Uterus (tissue), 4 donors: ENCODE data around the gene PTPRZ1. TPM values are rescaled to one million over a fixed set of nuclear protein-coding genes. Genes with fewer than 3 reads are reported as not detected.
A peak's percentile ranks its signal among the peaks of the same experiment; 100 is the strongest.

Source experiments
- DNase-seq, 2 donors: peaks; one replicate each; pipeline ENCODE4 v3.0.0-alpha.2; 2019 to 2020
- H3K27ac ChIP-seq, 2 donors: fragments of 200-600 bp; sonication (generic); 1 replicate in 1 of 2; 2 replicates in 1 of 2; pipeline ENCODE4 v1.5.1; 2016 to 2018
- H3K27me3 ChIP-seq, 2 donors: fragments of 200-600 bp; sonication (generic); one replicate each; pipeline ENCODE4 v1.5.1; 2018 to 2019; ENCODE audit warnings: control low read depth in 1 of 2
- H3K36me3 ChIP-seq, 2 donors: fragments of 200-600 bp; sonication (generic); one replicate each; pipeline ENCODE4 v1.5.1; 2019; ENCODE audit warnings: control low read depth in 1 of 2
- H3K4me1 ChIP-seq, 2 donors: fragments of 200-600 bp; sonication (generic); one replicate each; pipeline ENCODE4 v1.5.1; 2018 to 2019; ENCODE audit warnings: control low read depth in 1 of 2
- H3K4me3 ChIP-seq, 2 donors: fragments of 200-600 bp; sonication (generic); 1 replicate in 1 of 2; 2 replicates in 1 of 2; pipeline ENCODE4 v1.5.1; 2018 to 2019; ENCODE audit warnings: mild to moderate bottlenecking in 1 of 2
- H3K9me3 ChIP-seq, 2 donors: fragments of 200-600 bp; sonication (generic); one replicate each; pipeline ENCODE4 v1.5.1; 2019; ENCODE audit warnings: control low read depth in 1 of 2
- POLR2A ChIP-seq, 2 donors: fragments of 450-650 bp; IDR thresholded peaks; one replicate each; pipeline ENCODE4 v1.6.1; 2016; ENCODE audit warnings: antibody characterized with exemption in 2 of 2, mild to moderate bottlenecking in 1 of 2, moderate library complexity in 1 of 2
- intact Hi-C: fragments of 100-400 bp; cut with DNase I; formaldehyde crosslinking; loops from one replicate; pipeline ENCODE4 v1.15.1; 2023; ENCODE audit warnings: low total_unique reads
- total RNA-seq, 4 donors: library from RNA; depleted of rRNA in 3 of 4; stranded (reverse); fragments of >200 nt in 3 of 4; gene quantifications; one replicate each; pipeline versions ENCODE4 v1.1.0 to v1.2.4, GENCODE V29; 2014 to 2023
- TF ChIP-seq, protein P1 (sequence below), 4 experiments: fragments of 200-600 bp in 2 of 4; fragments of 450-650 bp in 2 of 4; sonication (generic) in 2 of 4; IDR thresholded peaks; one replicate each; pipeline ENCODE4 v1.5.1; 2016 to 2019; ENCODE audit warnings: antibody characterized with exemption in 4 of 4, mild to moderate bottlenecking in 2 of 4, moderate library complexity in 1 of 4
- donor health status: DM: yes; HTN: yes; CAD: no.

PTPRZ1 gene
- total RNA-seq, 4 donors from 2014 or later, result 0.76 to 9.1 TPM; not detected in 2

DNA sequence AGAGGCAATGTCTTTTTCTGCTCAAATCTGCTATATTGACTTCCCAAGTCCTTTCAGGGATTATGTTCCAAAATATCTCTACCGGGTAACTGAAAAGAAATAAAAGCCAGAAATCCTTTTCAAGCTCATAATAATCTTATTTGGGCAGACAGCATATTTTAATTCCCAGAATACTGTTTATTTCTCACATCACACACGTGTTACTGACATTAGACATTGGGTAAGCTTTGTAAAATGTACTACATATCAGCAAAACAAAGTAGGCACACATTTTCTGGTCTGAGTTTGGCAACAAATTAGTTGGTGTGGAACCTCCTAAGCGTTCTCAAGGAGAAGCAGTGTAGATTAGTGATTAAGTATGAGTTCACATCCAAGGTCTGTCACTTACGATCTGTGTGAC, 10.4 kb upstream of the PTPRZ1 start:
- Histone ChIP-seq H3K4me3 (no peak overlapping the region), H3K27me3 (no peaks in the 10 kb centered on the region), H3K27ac (no peak overlapping the region), H3K9me3 (no peaks in the 10 kb centered on the region), H3K4me1 (no peaks in the 10 kb centered on the region), H3K36me3 (no peaks in the 10 kb centered on the region)
- intact Hi-C loops, result no loop called here
- DNase-seq, result no peak
- TF ChIP-seq POLR2A (IDR thresholded peaks at IDR 0.05), result no peak
- TF ChIP-seq, protein P1, sequence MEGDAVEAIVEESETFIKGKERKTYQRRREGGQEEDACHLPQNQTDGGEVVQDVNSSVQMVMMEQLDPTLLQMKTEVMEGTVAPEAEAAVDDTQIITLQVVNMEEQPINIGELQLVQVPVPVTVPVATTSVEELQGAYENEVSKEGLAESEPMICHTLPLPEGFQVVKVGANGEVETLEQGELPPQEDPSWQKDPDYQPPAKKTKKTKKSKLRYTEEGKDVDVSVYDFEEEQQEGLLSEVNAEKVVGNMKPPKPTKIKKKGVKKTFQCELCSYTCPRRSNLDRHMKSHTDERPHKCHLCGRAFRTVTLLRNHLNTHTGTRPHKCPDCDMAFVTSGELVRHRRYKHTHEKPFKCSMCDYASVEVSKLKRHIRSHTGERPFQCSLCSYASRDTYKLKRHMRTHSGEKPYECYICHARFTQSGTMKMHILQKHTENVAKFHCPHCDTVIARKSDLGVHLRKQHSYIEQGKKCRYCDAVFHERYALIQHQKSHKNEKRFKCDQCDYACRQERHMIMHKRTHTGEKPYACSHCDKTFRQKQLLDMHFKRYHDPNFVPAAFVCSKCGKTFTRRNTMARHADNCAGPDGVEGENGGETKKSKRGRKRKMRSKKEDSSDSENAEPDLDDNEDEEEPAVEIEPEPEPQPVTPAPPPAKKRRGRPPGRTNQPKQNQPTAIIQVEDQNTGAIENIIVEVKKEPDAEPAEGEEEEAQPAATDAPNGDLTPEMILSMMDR (IDR thresholded peaks at IDR 0.05), result no peak

DNA sequence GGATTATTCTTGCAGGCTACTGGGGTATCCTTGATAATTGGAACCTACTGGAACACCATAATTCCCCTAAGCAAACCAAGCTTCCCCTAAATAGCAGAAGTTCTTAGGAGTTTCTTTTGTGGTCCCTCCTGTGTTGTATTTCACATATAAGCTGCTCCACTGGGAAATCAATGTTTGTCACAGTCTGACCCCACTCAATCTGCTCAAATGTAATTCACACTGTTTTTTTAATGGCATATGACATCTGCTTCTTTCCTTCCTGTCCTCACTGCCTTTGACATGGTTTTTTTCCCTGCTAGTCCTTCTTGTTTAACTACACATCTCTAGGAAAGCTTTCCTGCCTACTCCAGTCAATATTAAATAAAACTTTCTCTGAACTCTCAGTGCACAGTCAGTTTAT, 1.8 kb upstream of the PTPRZ1 start:
- no peak for DNase-seq
- no peak overlapping the region for H3K4me3 ChIP-seq
- peaks cover 0 to 5% of the 10 kb centered on the region in 2 donors for H3K27me3 ChIP-seq
- no peak for TF ChIP-seq POLR2A (IDR thresholded peaks at IDR 0.05)
- TF ChIP-seq, protein P1 (IDR thresholded peaks at IDR 0.05), result no peak
- intact Hi-C loops, result no loop called here
- no peaks in the 10 kb centered on the region for H3K4me1 ChIP-seq
- no peaks in the 10 kb centered on the region for H3K36me3 ChIP-seq
- H3K9me3 ChIP-seq, result no peaks in the 10 kb centered on the region
- no peak overlapping the region for H3K27ac ChIP-seq

DNA sequence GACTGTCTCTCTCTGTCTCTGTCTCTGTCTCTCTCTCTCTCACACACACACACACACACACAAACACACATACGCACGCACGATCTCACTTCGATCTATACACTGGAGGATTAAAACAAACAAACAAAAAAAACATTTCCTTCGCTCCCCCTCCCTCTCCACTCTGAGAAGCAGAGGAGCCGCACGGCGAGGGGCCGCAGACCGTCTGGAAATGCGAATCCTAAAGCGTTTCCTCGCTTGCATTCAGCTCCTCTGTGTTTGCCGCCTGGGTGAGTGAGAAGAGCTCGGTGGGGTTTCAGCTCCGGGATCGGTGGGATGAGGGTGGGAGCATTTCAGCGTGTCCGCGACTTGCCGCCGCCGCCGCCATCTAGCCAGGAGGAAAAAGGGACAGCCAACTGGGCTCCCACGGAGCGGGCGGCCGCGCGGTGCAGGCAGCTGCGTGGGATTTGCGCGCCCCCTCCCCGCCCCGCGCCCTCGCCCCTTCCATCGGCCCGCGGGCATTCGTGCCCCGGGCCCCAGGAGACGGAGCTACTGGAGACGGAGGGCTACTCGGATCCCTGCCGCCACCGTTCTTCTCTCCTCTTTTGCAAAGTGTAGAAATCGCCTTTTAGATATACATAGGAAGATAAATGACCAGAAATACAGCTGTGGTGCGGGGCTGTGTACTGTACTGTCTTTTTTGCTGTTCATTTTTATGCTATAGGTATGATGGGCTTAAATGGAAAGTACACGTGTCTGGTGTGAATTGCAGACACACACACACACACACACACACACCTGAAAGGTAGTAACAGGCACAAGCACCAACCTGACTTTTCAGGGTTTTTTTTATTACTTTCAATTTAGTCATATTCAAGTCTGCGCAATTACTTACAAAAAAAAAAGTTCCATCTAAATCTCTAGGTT, 581 bp downstream of the PTPRZ1 start:
- intact Hi-C loops, result no loop called here
- Histone ChIP-seq H3K4me3 (peak overlapping the region; percentile 23 to 40), H3K36me3 (no peaks in the 10 kb centered on the region), H3K27me3 (peaks cover 0 to 5% of the 10 kb centered on the region in 2 donors), H3K9me3 (no peaks in the 10 kb centered on the region), H3K27ac (no peak overlapping the region), H3K4me1 (no peaks in the 10 kb centered on the region)
- TF ChIP-seq, protein P1 (IDR thresholded peaks at IDR 0.05), result no peak
- TF ChIP-seq POLR2A (IDR thresholded peaks at IDR 0.05), result no peak
- no peak for DNase-seq

DNA sequence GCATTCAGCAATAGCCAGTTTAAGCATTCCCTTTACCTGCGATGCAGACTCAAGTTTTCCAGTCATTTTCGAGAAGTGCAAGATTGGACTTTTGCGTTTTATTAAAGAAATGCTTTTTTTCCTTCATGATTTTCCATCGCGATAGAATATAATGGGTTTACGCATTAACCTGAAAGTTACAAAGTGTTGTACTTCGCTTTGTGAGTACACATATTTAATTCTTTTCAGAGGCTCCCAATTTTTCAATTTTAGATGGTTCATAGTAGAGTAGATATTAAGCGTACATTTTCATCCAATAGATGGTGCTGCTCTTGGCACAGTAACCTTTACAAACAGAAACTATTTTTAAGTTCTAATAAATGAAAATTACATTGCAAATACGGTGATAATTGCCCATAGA, 1.3 kb downstream of the PTPRZ1 start:
- TF ChIP-seq, protein P1 (IDR thresholded peaks at IDR 0.05), result no peak
- intact Hi-C loops, result no loop called here
- H3K27me3 ChIP-seq, result peaks cover 0 to 5% of the 10 kb centered on the region in 2 donors
- H3K36me3 ChIP-seq, result no peaks in the 10 kb centered on the region
- no peak for DNase-seq
- H3K4me3 ChIP-seq, result peak overlapping the region; percentile 23 to 40
- H3K4me1 ChIP-seq, result no peaks in the 10 kb centered on the region
- H3K9me3 ChIP-seq, result no peaks in the 10 kb centered on the region
- no peak overlapping the region for H3K27ac ChIP-seq

DNA sequence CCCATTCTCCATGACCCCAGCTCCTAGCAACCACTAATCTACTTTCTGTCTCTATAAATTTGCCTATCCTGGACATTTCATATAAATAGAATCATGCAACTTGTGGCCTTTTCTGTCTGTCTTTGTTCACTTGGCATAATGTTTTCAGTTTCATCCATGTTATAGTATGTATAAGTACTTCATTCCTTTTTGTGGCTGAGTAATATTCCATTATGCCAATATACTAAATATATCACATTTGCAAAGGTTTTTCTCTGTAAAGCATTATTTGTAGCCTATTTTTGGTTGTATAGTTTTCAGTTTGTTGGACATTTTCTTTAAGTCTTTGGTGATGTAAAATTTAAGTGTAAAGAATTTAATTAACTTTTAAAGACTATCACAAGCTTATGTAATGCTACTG, 2.2 kb downstream of the PTPRZ1 start:
- Histone ChIP-seq H3K4me1 (no peaks in the 10 kb centered on the region), H3K4me3 (no peak overlapping the region), H3K9me3 (no peaks in the 10 kb centered on the region), H3K27me3 (no peaks in the 10 kb centered on the region), H3K27ac (no peak overlapping the region), H3K36me3 (no peaks in the 10 kb centered on the region)
- no peak for DNase-seq
- intact Hi-C loops, result no loop called here
- TF ChIP-seq, protein P1 (IDR thresholded peaks at IDR 0.05), result no peak
- TF ChIP-seq POLR2A (IDR thresholded peaks at IDR 0.05), result no peak
